Left kidney (tissue), 2 donors: ENCODE data around the gene USP13. TPM values are rescaled to one million over a fixed set of nuclear protein-coding genes. Genes with fewer than 3 reads are reported as not detected.
"Not testable (repeated sequence)": the region's sequence is repeated elsewhere in the genome, so short reads cannot be mapped to it uniquely, and the experiment has no call there.

ENCODE experiments used
- DNase-seq: peaks from one replicate; pipeline ENCODE4 v3.0.0-alpha.2; 2013
- polyA plus RNA-seq: library from polyadenylated mRNA; unstranded; fragments of 120-200 nt; gene quantifications from one replicate; pipeline ENCODE4 v1.2.1, GENCODE V29; 2013; ENCODE audit not compliant: insufficient read length

Gene USP13
- polyA plus RNA-seq, 1 donor, result 19.0 TPM

- no peak for DNase-seq
Observed at GRCh38 chr3:179655236-179655635, 2.4 kb downstream of the USP13 start.

GRCh38 chr3:179658606-179659005, 5.8 kb downstream of the USP13 start:
- DNase-seq, result no peak

- no peak for DNase-seq
Observed at GRCh38 chr3:179660872-179661271, 8.0 kb downstream of the USP13 start.

DNA sequence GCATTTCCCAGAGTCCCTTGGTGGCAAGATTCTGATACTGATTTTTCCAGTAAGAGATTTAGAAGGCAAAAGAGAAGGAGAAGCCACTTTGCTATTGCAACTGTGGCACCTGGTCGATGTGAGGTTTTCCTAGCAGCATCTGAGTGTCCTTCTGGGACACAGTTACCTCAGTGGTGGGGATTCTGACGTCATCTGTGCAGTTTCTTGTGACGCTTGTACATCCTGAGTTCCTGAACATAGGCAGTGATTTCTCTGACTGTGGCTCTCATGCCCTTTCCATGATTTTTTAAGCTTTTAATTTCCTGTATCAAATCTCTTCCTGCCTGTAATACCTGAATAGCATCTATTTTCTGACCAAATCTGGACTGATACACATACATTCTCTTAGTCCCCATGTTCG, 8.9 kb downstream of the USP13 start:
- DNase-seq, result no peak

DNA sequence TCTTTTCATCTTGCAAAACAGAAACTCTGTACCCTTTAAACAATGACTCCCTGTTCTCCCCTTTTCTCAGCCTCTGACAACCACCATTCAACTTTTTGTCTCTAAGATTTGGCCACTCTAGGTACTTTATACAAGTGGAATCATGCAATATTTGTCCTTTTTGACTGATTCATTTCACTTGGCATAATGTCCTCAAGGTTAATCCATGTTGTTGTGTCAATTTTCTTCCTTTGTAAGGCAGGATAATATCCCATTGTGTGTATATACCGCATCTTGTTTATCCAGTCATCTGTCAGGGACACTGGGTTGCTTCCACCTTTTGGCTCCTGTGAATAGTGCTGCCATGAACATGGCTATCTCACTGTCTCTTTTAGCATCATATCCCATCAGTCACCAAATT, 10.3 kb downstream of the USP13 start:
- DNase-seq, result no peak

GRCh38 chr3:179666030-179666429, 13.2 kb downstream of the USP13 start:
- no peak for DNase-seq

- DNase-seq, result no peak
Observed at GRCh38 chr3:179666436-179667035, 13.7 kb downstream of the USP13 start.

DNA sequence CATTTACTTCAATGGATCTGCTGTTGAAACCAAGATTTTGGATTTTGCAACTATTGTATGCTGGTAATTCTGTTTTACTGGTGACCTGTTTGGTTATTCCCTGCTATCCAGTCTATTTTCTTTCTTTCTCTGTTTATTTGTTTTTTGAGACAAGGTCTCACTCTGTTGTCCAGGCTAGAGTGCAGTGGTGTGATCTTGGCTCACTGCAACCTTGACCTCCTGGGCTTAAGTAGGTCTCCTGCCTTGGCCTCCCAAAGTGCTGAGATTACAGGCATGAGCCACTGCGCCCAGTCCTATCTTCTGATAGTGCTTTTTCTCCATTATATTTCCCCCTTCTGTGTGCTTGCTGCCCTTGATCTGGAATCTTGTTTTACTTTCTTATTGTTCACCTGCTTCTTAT, 15.6 kb downstream of the USP13 start:
- DNase-seq, result no peak

DNA sequence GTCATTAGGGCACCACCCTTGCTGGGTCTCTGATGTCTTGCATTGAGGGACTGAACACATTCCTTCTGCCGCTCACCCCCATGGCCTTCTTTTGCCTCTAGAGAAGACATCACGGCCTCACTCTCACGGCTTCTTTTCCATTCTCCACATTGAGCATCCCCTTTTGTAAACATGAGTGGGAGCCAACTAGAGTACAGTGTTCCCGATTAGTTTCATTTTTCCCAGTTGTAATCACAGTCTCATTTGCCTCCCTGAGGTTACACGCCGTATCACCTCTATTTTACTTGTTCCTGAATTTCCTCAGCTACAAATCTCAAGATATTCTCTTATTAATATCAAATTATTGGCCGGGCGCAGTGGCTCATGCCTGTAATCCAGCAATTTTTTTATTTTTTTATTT, 17.5 kb downstream of the USP13 start:
- DNase-seq, result no peak

GRCh38 chr3:179671309-179671708, 18.5 kb downstream of the USP13 start:
- no peak for DNase-seq

DNA sequence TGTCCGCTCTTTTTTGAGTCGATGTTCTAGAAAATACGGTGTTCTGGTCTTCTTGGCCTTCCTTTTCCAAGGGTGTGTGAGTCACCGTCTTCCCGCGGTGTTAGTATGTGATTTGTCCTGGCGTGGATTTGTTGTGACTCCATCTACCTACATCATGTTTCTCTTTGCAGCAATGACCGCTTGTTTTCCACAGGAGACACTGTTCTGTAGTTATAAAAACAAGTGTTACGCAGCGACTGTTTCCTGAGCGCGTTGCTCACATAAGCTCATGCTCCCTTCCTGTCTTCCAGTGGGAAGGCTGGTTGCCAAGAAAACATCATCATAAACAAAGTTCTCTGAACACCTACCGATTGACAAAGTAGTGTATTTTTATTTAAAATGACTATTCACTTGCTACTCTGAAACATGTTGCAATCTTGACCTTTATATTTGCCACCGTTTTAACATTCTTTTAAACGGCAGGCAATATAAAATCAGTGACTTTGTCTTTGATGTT, 19.0 kb downstream of the USP13 start:
- DNase-seq, result no peak

GRCh38 chr3:179672918-179673317, 20.1 kb downstream of the USP13 start:
- no peak for DNase-seq

DNA sequence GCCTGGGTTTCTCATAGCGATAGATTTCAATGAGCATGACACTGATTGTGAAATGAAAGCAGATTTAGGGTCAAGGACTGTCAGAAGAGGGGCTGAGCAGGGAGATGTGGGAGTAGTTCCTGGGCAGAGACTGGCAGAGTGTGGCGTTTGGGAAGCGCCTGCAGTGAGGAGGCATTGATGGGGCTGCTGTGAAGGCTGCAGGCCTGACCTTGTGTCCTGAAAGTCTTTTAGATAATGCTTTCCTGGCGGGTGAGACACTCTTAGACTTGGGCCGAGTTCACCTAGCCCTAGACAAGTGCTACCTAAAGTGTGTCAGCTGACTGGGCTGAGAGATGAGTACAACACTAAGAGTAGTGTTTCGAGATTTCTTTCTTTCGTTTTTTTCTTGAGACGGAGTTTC, 20.7 kb downstream of the USP13 start:
- DNase-seq, result no peak

DNA sequence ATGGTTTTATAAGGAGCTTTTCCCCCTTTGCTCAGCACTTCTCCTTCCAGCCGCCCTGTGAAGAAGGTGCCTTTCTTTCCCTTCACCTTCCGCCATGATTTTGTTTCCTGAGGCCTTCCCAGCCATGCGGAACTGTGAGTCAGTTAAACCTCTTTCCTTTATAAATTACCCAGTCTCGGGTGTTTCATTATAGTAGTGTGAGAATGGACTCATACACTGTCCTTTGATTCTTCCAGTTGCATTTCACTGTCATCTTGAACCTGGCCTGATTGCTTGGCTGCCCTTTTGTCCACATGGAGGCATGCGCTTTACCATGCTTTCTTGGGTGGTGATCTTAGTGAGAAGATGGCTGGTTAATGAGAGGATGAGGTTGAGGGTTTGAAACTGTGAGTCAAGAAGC, 23.2 kb downstream of the USP13 start:
- DNase-seq, result no peak

DNA sequence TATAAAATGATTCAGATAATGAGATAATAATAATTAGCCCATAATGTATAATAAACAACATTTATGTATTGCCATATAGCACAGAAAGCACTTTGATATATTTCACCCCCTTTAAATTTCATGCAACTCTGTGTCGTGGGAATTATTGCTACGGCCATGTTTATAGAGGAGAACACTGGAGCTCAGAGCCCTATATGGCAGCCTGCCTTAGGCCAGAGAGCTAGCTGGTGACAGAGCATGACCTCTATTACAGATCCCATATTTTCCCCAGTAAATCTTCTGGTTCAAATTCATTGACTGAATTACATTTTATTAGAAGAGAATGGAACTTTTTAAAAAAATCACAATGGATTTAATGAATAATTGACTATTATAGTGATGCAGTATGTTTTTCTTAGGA, 25.0 kb downstream of the USP13 start:
- DNase-seq, result no peak

GRCh38 chr3:179681492-179682263, 28.8 kb downstream of the USP13 start:
- no peak for DNase-seq

DNA sequence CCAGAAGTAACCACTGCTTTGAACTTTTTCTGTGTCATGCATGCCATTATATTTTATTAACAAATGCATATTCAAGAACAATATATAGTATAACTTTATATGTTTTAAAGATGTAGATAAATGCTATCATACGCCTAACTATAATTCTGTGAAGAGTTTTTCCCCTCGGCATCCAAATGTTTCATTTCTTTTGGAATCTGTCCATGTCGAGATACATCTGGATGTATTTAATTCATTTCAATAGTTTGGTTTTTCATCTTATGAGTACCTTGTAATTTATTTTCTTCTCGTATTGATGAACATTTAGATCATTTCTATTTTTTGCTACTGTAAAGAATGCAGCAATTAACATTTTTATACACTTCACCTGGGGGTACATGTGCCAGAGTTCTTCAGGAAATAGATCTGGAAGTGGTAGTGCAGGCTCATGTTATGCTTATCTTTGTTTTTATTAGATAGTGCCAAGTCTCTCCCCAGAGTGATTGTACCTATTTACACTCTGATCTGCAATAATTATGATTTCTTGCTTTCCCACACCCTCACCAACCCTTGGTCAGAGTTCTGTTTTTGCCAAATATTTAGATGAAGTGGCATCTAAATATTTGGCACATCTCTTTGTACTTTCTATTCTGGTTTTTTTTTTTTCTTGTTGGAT, 29.7 kb downstream of the USP13 start:
- DNase-seq, result no peak

GRCh38 chr3:179683286-179683685, 30.4 kb downstream of the USP13 start:
- DNase-seq, result not testable (repeated sequence)

GRCh38 chr3:179687967-179688535, 35.2 kb downstream of the USP13 start:
- no peak for DNase-seq

DNA sequence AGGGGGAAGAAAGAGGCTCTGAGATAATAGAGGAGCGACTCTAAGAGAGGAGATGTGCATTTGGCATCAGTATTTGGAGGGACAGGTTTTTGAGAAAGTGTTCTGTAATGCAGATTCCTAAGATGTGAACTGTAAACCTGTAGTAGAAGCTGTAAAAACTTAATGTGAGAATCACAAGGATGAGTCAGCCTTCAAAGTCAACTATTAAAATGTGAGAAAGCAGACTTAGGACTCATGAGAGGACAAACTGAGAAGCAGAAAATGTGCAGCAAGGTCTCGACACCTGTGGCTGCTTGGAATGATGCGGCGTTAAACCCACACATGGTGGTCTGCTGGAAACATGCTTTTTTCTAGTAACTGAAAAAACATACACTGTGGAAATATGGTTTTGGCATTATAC, 36.0 kb downstream of the USP13 start:
- DNase-seq, result no peak

GRCh38 chr3:179694731-179695130, 41.9 kb downstream of the USP13 start:
- DNase-seq, result no peak

- no peak for DNase-seq
Observed at GRCh38 chr3:179695672-179696313, 43.0 kb downstream of the USP13 start.
